HG03175 (cell line): Measurements from ENCODE around the gene IMPG1.

Experiments
- ATAC-seq: cut with Tn5 transposase; IDR thresholded peaks from one replicate; pipeline ENCODE4 v1.9.1; 2021; ENCODE audit warnings: mild to moderate bottlenecking, moderate library complexity; ENCODE audit not compliant: unreplicated experiment

The IMPG1 gene, protein sequence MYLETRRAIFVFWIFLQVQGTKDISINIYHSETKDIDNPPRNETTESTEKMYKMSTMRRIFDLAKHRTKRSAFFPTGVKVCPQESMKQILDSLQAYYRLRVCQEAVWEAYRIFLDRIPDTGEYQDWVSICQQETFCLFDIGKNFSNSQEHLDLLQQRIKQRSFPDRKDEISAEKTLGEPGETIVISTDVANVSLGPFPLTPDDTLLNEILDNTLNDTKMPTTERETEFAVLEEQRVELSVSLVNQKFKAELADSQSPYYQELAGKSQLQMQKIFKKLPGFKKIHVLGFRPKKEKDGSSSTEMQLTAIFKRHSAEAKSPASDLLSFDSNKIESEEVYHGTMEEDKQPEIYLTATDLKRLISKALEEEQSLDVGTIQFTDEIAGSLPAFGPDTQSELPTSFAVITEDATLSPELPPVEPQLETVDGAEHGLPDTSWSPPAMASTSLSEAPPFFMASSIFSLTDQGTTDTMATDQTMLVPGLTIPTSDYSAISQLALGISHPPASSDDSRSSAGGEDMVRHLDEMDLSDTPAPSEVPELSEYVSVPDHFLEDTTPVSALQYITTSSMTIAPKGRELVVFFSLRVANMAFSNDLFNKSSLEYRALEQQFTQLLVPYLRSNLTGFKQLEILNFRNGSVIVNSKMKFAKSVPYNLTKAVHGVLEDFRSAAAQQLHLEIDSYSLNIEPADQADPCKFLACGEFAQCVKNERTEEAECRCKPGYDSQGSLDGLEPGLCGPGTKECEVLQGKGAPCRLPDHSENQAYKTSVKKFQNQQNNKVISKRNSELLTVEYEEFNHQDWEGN

DNA sequence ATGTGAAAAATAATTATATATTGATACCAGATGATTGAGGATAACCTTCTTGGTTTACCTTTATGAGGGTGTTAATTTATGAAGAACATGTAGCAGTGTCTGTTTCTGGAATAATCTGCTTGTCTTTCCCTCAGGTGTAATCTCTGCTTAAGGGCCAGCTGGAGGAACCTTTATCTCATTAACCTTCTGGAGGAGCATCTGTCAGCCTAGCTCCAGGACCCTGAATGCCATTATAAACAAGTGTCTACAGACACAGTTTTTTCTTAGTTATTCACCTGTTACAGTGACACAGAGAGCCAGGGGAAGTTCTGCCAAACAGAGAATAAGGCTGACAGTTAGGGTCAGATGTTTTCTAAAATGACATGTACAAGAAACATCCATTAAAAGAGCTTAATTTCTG is at the start of gene IMPG1:
Gene IMPG1, minus strand, starts transcription at position 101 of the 400 bp plus-strand sequence. CDS start 174 bp downstream, outside the sequence.
- ATAC-seq: no peak

DNA sequence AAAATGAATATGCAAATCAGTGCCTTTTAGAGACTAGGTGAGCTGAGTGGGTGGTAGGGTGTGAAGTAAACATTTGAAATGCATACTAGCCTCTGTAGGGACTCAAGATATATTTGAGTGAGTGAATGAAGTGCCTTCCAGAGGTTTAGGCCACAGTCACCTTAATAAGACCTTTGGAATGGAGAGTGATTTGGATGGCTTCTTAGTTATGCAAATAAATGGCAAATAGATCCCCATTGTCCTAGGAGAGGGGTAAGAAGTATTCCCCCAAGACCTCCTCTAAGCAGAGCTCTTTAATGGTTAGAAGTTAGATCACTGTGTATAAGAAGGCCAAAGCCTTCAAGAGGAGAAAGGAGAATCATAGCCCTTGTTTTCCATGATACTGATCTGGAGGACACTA is 47.8 kb upstream of the IMPG1 start:
- ATAC-seq: no peak

DNA sequence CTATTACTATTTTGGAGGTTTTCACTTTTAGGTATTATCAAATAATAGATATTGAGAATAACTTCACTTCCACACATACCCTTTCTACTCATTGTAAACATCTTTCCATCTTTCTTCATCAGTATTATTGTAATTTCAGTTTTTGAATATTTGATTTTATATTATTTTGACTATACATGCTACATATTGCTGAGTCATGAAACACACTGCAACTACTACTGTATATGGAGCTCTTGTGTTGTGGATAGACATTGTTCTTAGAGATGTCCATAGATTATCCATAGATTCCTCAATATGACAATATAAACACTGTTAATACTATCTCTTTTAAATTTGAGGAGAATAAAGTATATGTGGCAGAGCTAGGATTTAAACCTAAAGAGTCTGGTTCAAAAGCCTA is 819 bp upstream of the IMPG1 start:
- no peak for ATAC-seq

DNA sequence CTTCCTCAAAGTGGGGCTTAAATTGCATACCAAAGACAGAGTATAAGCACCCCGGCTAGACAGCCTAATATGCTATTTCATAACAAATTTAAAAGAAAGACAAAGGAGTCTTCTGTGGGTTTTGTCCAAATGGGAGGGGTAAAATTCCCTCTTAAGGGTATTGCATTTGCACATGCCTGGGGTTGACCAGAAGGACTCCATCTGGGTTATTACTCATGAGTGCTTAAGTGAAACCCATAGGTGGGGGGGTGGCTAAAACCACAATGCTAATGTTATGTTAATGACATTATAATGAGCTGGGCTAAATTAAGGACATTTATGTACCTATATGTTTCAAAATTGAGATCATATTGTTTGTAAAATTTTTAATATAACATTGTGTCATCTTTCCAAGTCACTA is 15.0 kb downstream of the IMPG1 start:
- no peak for ATAC-seq

DNA sequence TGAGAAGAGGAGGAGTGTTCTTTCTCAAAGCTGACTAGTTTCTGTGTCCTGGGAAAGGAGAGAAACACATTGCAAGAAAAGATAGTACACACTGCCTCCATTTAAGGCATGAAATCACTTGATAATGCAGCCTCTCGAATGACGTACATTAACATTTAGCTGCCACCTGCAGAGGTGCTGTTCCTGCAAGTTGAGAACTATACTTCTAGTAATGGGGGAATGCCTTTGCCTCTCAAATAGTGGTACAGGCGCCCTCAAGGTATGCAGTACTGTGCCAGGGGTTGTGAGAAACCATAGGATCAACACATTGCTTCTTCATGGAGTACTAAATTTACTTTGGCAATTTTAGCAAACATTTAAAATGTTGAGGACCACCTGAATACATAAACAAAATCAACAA is 20.1 kb downstream of the IMPG1 start:
- ATAC-seq: no peak

DNA sequence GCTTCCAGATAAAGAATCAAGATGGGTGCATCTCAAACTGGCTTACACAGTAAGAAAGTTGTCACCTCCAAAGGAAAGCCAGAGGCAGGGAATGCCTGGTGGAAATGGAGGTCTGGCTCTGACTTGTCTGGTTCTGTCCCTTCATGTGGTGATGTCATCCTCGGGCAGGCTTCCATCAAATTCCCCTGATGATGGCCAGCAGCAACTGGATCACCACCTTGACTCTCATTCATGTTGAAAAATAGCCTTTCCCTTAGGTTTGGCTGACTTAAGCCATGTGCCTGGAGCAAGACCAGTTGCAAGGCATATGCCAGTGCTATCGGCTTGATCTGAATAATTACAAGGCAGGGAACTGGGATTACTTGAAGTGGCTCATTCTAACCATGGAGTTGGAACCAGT is 28.8 kb downstream of the IMPG1 start:
- ATAC-seq: no peak

DNA sequence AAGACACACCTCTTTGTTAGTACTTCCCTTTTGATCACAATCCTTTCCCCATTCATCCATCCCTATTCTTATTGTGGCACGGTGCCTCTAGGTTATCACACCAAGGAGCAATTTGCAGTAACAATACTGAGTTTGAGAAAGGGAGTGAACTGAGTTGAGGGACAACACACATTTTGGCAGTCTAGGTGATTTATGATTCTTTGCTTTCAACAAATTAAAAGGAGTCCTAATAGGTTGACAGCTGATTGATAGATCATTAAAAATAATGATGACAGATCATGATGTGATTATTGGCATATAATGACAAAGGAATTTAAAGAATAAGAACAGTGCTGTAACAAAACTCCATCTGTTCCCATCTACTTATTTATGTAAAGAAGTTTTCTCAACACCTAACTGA is 36.7 kb downstream of the IMPG1 start:
- ATAC-seq: no peak

DNA sequence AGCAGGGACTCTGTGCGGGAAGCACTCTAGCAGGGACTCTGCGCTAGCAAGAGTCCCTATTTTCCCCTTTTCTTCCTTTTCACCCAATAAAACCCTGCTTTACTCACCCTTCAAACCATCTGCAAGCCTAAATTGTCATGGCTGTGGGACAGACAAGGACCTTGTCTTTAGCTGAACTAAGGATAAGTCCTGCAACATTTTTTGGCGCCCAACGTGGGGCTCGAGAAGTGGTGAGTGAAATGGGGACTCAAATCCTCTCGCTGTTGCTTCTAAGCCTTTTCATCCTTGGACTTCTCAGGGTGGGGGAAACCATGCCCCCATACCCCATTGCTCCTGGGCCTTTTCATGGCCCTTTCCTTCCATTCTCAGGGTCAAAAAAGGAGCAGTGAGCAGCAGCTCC is 46.4 kb downstream of the IMPG1 start:
- no peak for ATAC-seq

DNA sequence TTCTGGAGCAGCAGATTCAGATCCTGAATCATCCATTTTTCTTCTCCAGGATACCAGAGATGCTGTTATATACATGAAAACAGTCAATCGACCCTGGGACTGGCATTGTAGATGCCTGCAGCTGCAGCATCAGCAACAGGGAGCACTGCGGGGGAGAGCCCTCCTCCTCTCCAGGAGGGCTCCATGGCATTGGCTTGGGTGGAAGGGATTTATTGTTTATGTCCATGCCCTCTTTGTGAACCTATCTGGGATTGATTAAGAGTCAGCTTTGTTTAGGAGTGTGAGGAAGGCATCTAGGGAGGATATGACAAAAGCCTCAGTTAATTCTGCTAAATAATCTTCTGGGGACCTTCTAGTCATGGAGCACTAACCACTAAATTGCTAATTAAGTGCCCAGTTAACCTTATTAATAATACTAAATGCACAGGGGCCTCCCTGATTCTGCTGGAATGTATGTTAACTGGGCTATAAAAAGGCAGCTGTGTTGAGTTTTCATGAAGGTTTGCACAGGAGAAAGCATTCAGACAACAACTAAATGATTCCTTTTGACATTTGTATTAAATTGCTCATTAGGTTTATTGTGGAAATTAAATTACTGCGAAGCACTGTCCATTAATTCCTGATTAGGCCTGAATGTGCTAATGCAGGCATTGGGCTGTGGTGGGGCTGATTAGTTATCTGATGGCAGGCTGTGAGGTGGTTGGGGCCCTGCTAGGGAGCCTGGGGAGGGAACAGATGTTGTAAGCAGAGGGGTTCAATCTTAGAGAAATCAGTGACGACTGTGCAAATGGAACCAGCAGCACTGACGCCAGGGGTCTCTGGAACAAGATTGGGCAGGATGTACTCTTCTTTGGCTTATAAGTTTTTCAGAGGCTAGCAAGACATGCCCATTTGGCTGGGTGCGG is 57.6 kb downstream of the IMPG1 start:
- ATAC-seq: no peak

DNA sequence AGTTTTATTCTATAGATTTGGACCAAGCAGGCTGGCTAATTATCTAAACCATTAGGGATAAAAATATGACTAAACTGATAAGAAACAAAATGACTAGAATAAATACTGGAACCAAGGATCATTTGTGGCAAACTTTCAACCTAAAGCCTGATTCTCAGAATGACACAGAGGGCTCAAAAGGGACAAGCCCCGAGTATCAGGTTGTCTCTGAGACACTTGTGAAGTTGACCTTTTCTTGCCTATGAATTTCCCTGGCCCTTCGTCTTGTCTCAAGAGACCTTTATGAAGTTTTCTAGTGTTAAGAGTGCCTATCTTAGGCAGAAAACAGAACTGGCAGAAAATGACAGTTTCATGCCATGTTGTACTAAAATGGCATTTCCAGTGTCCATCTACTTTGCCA is 68.3 kb downstream of the IMPG1 start:
- ATAC-seq: no peak

DNA sequence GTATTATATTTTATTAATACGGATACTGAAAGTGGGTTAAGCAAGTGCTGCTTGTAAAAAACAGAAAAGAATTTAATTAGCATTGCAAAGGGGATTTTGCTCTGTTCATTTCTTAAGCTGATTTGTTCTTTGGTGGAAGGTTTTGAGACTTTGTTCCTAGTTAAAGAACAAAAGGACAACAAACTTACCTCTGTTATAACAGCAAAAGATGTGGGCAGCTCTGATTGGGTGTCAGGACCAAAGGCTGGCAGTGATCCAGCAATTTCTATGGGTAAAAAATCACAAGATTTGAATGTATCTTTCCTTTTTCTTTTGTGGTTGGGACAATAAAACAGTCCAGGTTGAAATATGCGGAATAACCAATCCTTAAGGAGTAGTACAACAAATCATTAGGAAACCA is 68.8 kb downstream of the IMPG1 start:
- no peak for ATAC-seq

DNA sequence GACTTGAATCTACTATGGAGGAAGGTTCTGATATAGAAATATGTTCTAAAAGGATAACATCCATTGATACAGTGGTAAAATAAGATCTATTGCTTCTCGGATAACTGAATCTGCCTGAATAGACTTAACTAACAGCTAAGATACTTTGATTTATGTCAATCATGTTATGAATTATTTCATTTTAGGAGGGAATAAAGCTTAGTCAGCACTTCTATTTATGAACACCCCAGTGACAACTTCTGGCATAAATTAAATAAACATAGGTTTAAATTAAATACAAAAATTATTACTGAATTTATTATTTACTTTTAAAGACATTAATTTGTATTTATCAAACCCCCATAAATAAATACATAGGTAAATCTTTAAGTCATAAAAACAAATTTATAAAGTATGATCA is 69.3 kb downstream of the IMPG1 start:
- no peak for ATAC-seq

DNA sequence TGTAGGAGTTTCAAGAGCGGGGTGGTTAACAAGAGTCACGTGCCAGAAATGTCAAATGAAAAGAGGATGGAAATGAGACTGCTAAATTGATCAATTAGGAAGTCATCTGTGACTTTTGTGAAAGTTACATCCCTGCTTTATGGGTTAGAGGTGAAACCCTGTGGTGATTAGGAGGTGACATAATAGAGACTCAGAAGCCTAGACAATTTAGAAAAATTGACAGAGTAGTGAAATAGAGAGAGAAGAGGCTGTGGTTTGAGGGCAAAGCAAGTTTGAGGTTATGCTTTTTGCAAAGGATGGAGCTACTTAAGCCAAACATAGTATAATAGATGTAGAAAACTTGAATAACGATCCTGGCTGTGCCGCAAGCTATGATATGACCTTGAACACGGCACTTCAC is 71.8 kb downstream of the IMPG1 start:
- ATAC-seq: no peak

DNA sequence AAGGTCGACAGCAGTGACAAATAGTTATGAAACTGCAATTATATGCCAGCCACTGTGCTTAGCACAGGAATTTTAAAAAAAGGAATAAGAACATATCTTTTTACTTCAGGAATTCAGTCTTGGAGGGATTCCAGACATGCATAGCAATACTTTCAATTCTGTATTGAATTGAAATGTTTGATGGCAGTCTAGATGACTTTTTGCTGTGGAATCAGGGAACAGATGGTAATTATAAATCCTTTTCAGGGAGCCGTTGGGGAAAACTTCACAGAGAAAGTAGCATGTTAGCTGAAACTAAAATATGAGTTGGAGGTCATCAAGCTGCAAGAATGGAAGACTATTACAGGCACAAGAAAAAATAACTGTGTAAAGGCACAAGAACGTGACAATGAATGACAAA is 74.8 kb downstream of the IMPG1 start:
- ATAC-seq: no peak

DNA sequence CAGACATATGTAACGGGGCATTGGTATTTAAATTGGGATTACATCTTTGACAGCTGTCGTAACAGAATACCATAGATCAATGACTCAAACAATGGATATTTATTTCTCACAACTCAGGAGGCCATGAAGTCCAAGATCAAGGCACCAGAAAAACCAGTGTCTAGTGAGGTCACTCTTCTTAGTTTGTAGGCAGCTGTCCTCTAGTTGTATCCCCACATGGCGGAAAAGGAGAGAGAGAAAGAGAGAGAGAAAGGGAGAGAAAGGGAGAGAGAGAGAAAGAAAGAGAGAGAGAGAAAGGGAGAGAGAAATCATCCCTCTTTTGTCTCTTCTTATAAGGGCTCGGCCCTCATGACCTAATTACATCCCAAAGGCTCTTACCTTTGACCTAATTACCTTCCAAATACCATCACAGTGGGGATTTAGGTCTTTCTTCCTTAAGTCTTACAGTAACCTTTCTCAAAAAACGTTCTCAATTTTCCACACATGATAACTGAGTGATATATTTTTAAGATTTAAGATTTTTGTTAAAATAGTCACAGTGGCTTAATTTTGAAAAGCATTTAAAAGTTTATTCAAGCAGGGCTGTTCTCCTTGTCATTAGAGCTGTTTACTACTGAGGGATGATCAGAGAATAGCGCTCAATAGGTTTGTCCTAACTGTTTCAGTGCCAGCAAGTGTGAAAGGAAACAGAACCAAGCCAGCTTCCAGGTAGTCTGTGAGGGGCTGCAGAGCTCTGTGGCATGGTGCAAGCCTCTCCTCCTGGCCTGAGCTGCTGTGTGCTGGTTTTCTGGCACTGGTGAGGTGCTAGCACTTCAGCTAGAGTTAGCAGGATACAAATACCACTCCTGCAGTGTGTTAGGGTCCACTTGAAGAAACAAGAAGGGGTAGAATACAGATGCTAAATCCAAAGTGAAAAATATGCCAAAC is 79.0 kb downstream of the IMPG1 start:
- ATAC-seq: no peak

DNA sequence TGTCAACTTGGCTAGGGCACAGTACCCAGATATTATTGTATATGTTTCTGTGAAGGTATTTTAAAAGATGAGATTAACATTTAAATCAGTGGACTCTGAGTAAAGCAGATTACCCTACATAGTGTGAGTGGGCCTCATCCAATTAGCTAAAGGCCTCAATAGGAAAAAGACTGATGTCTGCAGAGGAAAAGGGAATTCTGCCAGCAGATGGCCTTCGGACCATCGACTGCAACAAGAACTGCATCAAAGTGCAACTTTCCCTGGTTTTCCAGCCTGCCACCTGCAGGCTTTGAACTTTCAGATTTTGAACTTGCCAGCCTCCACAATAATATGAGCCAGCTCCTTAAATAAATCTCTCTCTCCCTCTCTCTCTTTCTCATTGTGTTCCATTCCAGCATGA is 80.5 kb downstream of the IMPG1 start:
- no peak for ATAC-seq

DNA sequence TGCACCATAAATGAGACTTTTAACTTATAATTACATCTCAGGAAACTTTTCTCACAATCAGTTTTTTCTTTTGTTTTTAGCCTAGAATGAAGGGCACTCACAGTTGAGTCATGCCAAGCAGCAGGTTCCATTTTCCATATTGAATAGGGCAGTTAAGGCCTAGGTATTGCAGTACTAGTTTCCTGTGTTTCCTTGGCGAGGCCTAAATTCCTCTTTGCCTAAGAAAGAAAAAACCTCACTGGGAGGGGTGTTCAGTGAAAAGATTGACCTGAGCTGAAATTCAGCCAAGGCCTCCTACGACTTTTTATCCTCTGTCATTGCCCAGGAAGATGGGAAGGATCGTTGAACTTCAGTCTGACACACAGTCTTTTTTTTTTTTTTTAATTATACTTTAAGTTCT is 85.5 kb downstream of the IMPG1 start:
- no peak for ATAC-seq

DNA sequence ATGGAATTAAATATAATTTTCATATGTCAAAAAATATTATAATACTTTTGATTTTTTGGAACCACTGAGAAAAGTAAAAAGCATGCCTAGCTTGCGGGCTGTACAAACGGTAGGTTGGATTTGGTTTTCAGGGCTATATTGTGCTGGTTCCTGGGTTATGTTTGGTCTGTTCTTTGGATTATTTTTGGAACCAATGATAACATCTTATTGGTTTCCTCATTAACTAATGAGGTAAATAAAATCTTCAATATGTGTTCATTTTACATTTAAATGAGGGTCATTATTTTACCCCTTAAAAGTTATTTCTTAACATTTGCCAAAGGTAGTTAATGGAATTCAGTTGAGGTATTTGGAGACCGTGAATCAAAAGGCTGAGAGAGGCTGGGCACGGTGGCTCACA is 96.6 kb downstream of the IMPG1 start:
- ATAC-seq: no peak

DNA sequence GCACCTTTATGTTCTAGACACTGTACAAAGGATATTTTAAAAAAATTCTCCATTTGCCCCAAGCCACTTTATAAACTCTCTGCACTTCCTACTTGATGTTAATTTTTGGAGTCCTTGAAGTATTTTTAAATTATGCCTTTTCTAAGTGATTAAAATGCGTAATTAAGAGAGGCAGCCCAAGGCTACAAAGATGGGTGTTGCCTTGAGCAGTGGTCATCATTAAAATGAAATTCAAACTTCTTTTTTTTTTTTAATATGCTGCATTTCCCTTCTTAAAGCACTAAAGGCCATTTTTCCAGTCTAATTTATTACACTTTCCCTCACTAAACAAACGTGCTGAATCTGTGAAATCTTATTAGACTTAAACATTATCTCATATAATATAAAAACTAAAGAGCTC is 102.4 kb downstream of the IMPG1 start:
- no peak for ATAC-seq

DNA sequence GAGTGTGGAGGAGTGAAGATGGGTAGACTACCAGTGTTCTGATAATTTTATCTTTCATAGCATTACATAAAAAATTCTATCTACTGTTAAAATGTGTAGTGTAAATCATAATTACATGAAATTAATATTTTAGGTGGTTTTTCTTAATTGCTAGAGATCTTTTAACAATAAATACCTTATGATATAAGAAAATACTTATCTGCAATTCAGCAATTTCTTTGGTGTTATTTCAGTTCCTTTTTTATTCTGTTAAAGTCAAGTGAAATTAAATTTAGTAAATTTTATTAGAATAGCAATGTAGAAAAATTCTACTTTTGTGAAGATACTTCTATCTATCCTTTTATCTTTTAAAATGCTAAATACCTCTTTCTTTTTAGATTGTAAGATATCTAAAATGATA is 104.3 kb downstream of the IMPG1 start:
- ATAC-seq: no peak
